GM21576 (cell line): ENCODE measurements around the gene PGPEP1.
"Not testable (repeated sequence)": the region's sequence is repeated elsewhere in the genome, so short reads cannot be mapped to it uniquely, and the experiment has no call there.

Source experiments
- ATAC-seq: cut with Tn5 transposase; IDR thresholded peaks from one replicate; pipeline ENCODE4 v1.9.1; 2021; ENCODE audit warnings: mild to moderate bottlenecking, moderate library complexity; ENCODE audit not compliant: unreplicated experiment

The PGPEP1 gene

DNA sequence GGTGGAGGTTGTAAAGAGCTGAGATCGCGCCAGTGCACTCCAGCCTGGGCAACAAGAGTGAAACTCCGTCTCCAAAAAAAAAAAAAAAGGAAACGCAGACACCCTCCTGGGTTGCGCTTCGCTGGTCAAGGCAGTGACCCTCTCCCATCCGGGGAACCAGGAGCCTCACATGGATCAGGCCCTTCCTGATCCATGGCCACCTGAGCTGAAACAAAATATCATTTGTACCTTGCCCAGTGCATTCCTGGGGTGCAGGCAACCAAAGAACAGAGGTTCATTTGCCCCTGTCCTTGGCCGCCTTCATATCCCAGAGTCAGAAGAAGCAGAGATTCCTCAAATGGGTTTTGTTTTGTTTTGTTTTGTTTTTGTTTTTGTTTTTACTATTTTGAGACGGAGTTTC lies 9.5 kb upstream of the PGPEP1 start:
- ATAC-seq, result no peak

DNA sequence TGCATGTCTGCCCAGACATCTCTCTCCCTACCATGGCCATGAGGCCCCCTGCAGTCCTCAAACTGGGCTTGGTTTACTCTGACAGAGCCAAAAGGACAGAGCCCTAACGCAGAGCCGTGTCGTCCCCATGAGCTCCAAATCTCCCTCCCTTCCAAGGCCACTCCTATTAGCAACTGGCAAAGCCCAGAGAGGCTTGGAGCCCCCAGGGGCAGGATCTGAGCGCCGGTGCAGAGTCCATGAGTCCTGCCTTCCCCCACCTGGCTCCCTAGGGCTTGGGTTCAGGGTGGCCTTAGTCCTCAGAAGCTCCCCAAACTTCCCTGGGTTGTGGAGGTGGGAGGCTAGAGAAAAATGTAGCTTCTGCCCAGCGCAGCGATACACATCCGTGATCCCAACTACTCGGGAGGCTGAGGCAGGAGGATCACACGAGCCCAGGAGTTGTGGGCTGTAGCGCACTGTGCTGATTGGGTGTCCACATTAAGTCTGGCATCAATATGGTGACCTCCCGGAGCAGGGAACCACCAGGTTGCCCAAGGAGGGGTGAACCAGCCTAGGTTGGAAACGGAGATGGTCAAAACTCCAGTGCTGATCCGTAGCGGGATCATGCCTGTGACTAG lies 7.4 kb upstream of the PGPEP1 start:
- ATAC-seq, result no peak

DNA sequence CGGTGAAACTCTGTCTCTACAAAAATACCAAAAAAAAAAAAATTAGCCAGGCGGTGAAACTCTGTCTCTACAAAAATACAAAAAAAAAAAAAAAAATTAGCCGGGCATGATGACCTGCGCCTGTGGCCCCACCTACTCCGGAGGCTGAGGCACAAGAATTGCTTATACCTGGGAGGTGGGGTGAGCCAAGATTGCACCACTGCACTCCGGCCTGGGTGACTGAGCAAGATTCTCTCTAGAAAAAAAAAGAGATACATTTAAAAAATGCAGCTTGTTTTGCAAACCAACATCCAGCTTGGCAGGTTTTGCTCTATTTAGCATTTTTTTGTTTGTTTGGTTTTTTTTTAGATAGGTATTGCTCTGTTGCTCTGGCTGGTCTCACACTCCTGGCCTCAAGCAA lies 6.7 kb upstream of the PGPEP1 start:
- no peak for ATAC-seq

DNA sequence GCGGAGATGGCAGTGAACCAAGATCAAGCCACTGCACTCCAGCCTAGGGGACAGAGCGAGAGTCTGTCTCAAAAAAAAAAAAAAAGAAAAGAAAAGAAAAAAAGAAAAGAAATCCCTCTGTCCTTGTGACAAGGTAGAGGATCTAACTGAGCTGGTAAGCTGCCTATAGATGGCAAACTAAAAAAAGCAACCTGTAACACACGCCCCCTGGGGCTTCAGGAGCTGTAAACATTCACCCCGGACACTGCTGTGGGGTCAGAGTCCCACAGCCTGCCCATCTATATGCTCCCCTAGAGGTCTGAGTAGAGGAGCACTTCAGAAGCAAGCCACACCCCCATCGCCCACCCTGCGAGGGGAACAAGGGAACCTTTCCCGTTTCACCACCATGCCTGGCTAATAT lies 4.3 kb upstream of the PGPEP1 start:
- no peak for ATAC-seq

DNA sequence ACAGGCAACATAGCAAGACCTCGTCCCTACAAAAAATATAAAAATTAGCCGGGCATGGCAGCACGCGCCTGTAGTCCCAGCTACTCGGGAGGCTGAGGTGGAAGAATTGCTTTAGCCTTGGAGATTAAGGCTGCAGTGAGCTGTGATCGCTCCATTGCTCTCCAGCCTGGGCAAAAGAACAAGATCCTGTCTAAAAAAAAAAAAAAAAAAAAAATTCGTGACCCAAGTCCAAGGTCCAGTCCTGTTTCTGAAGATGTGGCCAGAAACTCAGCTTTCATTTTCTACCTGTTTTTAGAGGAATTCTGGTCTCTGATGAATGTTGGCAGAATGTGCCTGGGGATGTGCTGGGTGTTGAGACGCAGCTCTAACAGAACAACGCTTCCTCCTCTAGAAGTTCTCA lies 1.9 kb upstream of the PGPEP1 start:
- ATAC-seq, result no peak

DNA sequence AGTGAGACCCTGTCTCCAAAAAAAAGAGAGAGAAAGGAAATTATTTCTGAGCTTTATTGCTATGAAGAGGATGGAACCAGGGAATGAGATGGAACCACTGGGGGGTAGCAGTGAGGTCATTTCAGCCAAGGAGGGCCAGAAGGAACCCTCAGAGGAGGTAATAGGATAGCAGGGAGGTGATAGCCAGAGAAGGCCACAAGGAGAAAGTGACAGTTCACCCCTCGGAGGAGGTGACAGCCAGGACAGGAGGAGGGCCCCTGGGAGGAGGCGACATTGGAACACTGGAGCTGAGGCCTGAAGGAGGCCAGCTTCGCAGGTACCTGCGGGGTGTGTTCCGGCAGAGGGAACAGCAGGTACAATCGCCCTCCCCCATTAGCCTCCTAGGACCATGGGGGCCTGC lies 675 bp upstream of the PGPEP1 start:
- no peak for ATAC-seq

DNA sequence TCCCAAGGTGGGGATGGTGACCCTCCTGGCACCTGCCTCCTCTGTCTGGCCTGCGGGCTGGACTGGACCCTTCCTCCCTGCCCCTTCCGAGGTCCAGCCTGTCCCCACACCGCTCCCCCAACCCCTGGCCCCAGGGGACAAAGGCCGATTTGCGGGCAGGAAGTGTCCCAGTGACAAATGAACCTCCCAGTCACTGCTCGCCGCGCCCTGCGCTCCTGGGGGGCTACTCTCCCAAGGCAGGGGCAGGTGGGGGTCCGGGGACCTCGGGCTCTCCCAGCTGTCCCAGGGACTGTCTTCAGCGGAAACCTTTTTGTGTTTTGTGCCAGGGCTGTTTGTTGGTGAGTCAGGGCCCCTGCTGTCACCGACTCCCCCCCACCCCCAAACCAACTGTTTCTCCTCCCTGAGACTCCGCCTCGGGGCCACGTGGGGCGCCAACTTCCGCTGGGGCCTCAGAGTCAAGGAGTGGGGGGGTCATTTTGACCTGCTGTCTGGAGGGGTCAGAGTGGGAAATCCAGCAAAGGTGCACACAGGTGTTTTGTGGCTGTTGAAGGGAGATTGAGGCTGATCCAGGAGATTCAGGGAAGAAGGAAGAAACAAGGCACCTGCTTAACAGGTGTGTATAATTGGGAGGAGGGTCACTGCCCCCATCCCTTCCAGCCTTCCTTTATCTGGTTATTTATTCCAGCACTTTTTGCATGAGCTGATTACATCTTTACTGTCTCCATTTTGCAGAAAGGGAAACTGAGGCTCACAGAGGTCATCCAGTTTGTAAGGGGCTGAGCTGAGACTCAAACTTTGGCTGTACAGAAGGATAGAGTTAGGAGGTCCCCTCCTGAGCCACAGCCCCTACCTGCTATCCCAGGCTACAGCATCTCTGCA lies 831 bp downstream of the PGPEP1 start:
- ATAC-seq, result no peak

DNA sequence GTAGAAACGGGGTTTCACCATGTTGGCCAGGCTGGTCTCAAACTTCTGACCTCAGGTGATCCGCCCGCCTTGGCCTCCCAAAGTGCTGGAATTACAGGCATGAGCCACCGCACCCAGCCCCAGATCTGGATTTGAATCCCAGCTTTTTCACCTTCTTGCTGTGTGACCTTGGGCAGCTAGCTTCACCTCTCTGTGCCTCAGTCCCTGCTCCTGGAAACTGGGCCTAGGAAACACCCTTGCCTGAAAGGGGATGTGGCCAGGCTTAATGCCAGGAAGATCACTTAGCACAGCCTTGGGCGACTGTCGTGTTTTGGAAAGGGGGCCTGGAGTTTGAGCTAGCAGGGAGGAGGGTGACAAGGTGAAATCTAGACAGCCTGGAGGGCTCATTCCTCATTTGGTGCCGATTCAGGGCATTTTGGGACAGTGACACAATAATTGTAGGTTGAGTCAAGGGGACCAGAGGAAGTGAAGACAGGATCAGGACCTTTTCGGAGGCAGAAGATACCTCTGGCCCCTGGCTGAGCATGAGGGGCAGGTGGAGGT lies 1.8 kb downstream of the PGPEP1 start:
- ATAC-seq, result no peak

DNA sequence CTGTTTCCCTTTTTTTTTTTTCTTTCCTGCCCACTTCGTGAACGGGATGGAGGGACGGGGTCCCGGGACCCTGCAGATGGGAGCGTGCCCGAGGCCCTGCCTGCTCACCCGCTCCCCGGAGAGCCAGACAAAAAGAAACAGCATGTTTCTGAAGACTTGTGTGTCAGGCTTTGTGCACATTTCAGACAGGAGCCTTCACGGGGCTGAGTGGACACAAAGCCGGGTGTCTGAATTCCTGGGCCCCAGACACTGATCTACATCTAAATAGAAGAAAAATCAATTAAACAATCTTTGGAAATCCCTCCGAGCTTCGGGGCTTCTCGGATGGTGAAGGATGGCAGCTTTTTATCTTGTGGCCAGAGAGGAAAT lies 4.2 kb downstream of the PGPEP1 start:
- ATAC-seq, result no peak

DNA sequence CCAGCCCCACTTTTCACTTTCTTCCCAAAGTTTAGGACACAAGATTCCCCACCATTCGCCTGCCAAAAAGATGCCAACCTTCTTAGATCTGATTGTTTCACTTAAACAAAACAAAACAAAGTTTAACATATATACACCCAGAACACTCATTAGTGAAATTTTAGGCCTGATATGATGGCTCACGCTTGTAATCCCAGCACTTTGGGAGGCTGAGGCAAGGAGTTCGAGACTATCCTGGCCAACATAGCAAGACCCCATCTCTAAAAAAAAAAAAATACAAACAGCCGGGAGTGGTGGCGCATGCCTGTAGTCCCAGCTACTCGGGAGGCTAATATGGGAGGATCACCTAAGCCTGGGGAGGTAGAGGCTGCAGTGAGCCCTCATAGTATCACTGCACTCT lies 4.9 kb downstream of the PGPEP1 start:
- no peak for ATAC-seq

DNA sequence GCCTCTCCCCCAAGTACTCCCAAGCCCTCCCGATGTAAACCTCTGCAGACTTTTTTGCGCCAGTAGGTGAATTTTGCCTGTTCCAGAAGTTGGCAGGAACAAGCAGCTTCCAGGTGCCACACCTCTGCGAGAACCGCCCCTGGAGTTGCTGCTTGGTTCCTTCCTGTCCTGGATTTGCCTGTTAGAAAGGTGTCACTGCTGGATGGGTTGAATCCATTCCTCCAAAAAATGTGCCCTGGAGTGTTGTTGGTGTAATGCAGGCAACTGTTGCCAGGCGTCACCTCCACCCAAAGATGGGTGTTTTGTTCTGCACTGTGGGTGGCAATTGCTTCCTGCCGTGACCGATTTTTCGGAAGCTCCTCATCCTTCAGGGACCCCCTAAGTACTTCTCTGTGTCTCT lies 5.7 kb downstream of the PGPEP1 start:
- ATAC-seq, result no peak

DNA sequence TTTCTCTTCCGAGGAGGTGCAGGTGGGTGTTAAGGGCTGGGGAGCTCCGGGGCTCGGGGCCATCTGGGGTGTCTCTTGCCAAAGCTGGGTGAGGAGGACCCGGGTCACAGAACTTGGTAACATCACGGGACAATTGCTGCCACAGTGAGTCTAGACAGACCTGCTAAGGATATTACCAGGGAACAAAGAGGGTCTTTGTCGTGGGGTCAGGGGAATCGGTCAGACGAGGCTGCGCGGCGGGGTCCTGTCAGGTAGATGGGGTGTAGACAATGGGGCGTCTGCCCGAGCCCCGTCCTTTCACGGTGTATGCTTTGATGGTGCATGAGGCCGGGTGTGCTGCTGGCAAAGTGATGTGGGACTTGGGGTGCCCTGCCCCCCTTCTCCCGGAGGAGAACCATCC lies 7.8 kb downstream of the PGPEP1 start:
- no peak for ATAC-seq

DNA sequence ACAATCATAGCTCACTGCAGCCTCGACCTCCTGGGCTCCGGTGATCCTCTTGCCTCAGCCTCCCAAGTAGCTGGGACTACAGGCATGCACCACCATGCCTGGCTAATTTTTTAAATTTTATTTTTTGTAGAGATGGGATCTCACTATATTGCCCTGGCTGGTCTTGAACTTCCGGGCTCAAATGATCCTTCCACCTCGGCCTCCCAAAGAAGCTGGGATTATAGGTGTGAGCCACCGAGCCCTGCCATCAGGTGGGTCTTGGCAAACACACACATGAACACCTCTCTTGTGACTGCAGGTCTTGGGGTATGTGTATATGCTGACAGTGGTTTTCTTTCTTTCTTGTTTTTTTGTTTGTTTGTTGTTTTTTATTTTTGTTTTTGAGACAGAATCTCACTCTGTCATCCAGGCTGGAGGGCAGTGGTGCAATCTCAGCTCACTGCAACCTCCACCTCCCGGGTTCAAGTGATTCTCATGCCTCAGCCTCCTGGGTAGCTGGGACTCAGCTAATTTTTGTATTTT lies 8.5 kb downstream of the PGPEP1 start:
- not testable (repeated sequence) for ATAC-seq

DNA sequence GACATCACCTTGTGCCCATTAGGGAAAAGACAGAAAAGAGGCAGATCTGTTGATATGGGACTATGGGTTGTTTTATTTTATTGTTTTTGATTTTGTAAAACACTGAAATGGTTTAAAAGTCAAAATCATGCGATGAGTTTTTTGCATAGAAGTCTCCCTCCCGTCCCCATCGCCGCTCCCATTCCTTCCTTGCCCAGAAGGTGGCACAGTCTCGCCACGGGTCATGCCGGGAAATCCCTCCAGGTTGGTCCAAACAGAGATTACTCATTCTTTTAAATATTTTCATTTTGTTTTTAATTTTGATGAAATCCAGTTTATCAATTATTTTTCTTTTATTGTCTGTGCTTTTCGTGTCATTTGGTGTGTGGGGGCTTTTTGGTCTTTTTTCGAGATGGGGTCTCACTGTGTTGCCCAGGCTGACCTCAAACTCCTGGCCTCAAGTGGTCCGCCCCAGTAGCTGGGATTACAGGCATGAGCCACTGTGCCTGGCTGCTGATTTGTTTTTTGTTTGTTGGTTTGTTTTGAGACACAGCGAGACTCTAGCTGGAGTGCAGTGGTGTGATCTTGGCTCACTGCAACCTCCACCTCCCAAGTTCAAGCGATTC lies 9.2 kb downstream of the PGPEP1 start:
- ATAC-seq, result no peak

DNA sequence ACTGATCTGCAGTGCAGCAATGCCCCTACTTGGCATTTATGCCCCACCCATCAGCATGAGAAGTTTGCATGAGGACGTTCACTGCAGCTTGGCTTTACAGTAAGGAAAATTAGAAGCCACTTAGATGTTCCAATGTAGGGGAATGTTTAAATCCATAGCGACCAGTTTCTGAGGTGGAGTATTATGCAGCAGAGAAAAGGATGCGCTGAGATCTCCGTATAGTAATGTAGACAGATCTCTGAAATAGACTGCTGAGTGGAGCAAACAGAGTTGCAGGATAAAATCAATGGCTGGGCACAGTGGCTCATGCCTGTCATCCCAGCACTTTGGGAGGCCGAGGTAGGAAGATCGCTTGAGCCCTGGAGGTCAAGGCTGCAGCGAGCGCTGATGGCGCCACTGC lies 10.1 kb downstream of the PGPEP1 start:
- no peak for ATAC-seq

DNA sequence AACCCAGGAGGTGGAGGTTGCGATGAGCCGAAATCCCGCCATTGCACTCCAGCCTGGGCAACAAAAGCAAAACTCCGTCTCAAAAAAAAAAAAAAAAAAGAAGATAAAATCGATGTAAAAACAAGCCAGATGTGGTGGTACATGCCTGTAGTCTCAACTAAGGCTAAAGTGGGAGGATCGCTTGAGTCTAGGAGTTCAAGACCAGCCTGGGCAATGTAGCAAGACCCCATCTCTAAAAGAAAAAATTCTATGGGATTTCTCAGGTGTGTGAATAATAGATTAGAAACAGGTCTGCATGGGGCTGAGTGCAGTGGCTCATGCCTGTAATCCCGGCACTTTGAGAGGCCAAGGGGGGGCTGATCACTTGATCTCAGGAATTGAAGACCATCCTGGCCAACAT lies 11.1 kb downstream of the PGPEP1 start:
- ATAC-seq, result no peak

DNA sequence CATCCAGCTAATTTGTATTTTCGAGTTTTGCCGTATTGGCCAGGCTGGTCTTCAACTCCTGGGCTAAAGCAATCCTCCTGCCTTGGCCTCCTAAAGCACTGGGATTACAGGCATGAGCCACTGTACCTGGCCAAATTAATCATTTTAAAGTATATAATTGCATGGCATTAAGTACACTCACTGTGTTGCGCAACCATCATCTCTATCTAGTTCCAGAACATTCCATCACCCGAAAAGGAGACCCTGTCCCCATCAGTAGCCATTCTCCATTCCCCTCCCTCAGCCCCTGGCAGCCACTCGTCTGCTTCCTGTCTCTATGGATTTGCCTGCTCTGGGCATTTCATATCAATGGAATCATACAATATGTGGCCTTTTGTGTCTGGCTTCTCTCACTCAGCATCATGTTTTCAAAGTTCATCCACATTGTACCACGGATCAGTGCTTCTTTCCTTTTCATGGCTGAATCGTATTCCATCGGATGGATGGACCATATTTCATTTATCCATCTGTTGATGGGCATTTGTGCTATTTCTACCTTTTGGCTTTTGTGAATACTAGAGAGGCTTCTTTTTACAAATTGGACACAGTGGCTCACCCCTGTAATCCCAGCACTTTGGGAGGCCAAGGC lies 13.1 kb downstream of the PGPEP1 start:
- no peak for ATAC-seq

DNA sequence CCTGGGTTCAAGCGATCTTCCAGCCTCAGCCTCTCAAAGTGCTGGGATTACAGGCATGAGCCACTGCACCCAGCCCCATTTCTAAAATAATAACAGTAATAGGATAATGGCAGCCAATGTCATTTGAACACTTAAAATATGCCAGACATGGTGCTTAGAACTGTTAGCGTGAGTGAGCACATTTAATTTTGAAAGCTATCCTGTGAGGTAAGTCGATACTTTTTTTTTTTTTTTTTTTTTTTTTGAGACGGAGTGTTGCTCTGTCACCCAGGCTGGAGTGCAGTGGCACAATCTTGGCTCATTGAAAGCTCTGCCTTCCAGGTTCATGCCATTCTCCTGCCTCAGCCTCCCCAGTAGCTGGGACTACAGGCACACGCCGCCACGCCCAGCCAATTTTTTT lies 14.3 kb downstream of the PGPEP1 start:
- ATAC-seq, result not testable (repeated sequence)

DNA sequence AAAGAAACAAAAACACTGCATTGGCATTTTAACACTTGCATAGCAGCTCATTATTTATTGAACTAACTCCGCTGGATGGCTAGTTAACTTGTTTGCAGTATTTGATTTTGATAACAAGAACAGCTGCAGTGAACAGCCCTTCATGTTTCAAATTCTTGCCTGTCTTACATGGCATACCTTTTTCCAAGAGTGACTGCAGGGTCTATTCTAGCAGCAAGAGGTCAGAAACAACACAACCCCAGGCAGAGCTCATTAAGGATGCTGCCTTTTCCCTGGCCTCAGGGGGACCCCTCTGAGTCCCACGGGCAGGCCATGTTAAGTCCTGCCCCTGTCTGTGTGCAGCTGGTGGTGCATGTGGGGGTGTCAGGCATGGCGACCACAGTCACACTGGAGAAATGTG lies 16.6 kb downstream of the PGPEP1 start:
- no peak for ATAC-seq

DNA sequence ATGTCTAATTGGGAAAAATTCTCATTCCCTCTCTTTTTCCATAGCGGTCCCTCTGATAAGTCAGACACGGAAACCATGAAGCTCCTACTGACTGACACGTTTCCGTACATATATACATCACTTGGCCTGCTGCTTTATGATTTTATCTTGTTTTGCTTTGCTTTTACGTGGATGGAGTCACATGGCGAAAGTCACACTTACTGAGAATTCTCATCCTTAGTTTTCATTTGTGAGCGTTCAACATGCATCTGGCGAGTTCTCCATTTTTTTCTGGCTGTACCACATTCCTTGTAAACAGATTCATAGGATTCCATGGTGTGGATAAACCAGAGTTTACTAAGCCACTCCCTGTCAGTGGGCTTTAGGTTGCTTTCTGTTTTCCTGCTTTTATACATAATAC lies 21.2 kb downstream of the PGPEP1 start:
- ATAC-seq, result no peak

DNA sequence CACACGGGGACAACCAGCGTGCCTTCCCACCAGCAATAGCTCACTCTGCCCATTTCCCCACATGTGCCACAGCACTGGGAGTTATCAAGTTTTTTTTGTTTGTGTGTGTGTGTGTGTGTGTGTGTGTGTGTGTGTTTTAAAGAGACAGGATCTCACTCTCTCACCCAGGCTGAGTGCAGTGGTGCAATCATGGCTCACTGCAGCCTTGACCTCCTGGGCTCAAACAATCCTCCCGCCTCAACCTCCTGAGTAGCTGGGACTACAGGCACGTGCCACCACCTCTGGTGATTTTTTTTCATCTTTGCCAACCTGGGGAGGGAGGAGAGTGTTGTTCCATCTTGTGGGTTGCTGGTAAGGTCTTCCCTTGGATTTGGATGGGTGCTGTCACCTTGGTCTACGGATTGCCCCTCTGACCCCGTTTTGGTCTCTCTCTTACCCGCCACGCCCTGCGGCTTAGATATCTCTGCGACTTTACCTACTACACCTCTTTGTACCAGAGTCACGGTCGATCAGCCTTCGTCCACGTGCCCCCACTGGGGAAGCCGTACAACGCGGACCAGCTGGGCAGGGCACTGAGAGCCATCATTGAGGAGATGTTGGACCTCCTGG lies 22.6 kb downstream of the PGPEP1 start:
- ATAC-seq, result no peak
